ENCODE data around the gene LPIN3. TPM values are rescaled to one million over a fixed set of nuclear protein-coding genes. Genes with fewer than 3 reads are reported as not detected.

Gene LPIN3
- total and polyA plus RNA-seq, 2 experiments from 2014 or later: 6.1 to 9.7 TPM

GRCh38 chr20:41370176-41370575 is 29.6 kb downstream of the LPIN3 start (continued):
- no peak for TF ChIP-seq EZH2phosphoT487 (IDR thresholded peaks at IDR 0.05; ENCODE audit: unreplicated experiment)
- no peak for TF ChIP-seq ZNF462 (CRISPR knock-in tag; IDR thresholded peaks at IDR 0.05)
- no peak for TF ChIP-seq POLR2AphosphoS5 (IDR thresholded peaks at IDR 0.05; ENCODE audit: low read depth)
- TF ChIP-seq JUNB (IDR thresholded peaks at IDR 0.05; ENCODE audit: unreplicated experiment): no peak
- no peak for TF ChIP-seq NANOG (IDR thresholded peaks at IDR 0.05; ENCODE audit: borderline replicate concordance)
- TF ChIP-seq EZH2 (IDR thresholded peaks at IDR 0.05; ENCODE audit: low read depth, unreplicated experiment): no peak
- TF ChIP-seq STAT1 (IDR thresholded peaks at IDR 0.05; ENCODE audit: unreplicated experiment): no peak

GRCh38 chr20:41371371-41371770 is 30.8 kb downstream of the LPIN3 start:
- peaks cover 34% of the 10 kb centered on the region for H3K27me3 ChIP-seq (ENCODE audit: insufficient read depth)
- peaks cover 7% of the 10 kb centered on the region; the same call in 1 of the 2 replicates for H3F3A ChIP-seq (replicated peaks; ENCODE audit: low read depth)
- H3K9me2 ChIP-seq (ENCODE audit: insufficient read depth): no peaks in the 10 kb centered on the region
- H3K79me2 ChIP-seq (replicated peaks; ENCODE audit: insufficient read depth): no peaks in the 10 kb centered on the region
- no peak overlapping the region for H2AFZ ChIP-seq
- no peak overlapping the region for H3K4me2 ChIP-seq
- H3K27ac ChIP-seq (ENCODE audit: low read depth): no peak overlapping the region
- peaks cover 5% of the 10 kb centered on the region; the same call in 1 of the 2 replicates for H3K4me1 ChIP-seq (ENCODE audit: insufficient read depth)
- Mint-ChIP-seq H3K4me1 (peaks cover 10% of the 10 kb centered on the region), H3K9me3 (peaks cover 25% of the 10 kb centered on the region), H3K27ac (no peak overlapping the region), H3K4me3 (no peak overlapping the region), H3K27me3 (ENCODE audit: insufficient read depth, low read depth, poor library complexity) (peaks cover 30% of the 10 kb centered on the region), H3K36me3 (ENCODE audit: low read depth) (peaks cover 16% of the 10 kb centered on the region)
- no peak for ATAC-seq
- H3K4me3 ChIP-seq: no peak overlapping the region
- DNase-seq (ENCODE audit: low spot score): peak; percentile 21
- no peaks in the 10 kb centered on the region for H3K36me3 ChIP-seq (ENCODE audit: insufficient read depth)
- no peak for TF ChIP-seq CTCF (conservative IDR thresholded peaks at IDR 0.05; ENCODE audit: low read depth in 2 of 2)
- TF ChIP-seq EZH2 (IDR thresholded peaks at IDR 0.05; ENCODE audit: low read depth, unreplicated experiment): no peak
- TF ChIP-seq REST (IDR thresholded peaks at IDR 0.05; ENCODE audit: unreplicated experiment): no peak
- TF ChIP-seq JUNB (IDR thresholded peaks at IDR 0.05; ENCODE audit: unreplicated experiment): no peak
- no peak for TF ChIP-seq ZNF114 (CRISPR knock-in tag; IDR thresholded peaks at IDR 0.05)
- TF ChIP-seq STAT1 (IDR thresholded peaks at IDR 0.05; ENCODE audit: unreplicated experiment): no peak
- no peak for TF ChIP-seq NANOG (IDR thresholded peaks at IDR 0.05; ENCODE audit: borderline replicate concordance)
- no peaks in the 10 kb centered on the region for H4K20me1 ChIP-seq (replicated peaks; ENCODE audit: insufficient read depth)
